Measurements from ENCODE around the gene MAP4K2. TPM values are rescaled to one million over a fixed set of nuclear protein-coding genes. Genes with fewer than 3 reads are reported as not detected.
A peak's percentile ranks its signal among the peaks of the same experiment; 100 is the strongest.

Gene MAP4K2
- total and polyA plus RNA-seq, 2 of the 4 experiments (the other 2 are of a cell fraction) = 11.7 to 16.6 TPM

GRCh38 chr11:64796757-64797541 is 6.1 kb downstream of the MAP4K2 start:
- no peak for ATAC-seq (ENCODE audit: low read depth)

More at GRCh38 chr11:64796757-64797541, 6.1 kb downstream of the MAP4K2 start:
- Histone ChIP-seq H3K79me1 (ENCODE audit: low read depth in 1 of 2, low read length in 2 of 2) (peaks cover 0 to 3% of the 10 kb centered on the region in 2 experiments; a peak in 1 of 4 replicates), H3K27ac (ENCODE audit: insufficient read depth, low read length) (no peak overlapping the region), H3K4me1 (ENCODE audit: control insufficient read depth, insufficient read depth, low read length) (no peaks in the 10 kb centered on the region), H3K4me2 (ENCODE audit: low read depth, low read length) (no peak overlapping the region), H3K4ac (ENCODE audit: low read depth, low read length) (no peak overlapping the region), H3K14ac (replicated peaks; ENCODE audit: low read depth, low read length) (no peak overlapping the region), H2BK15ac (ENCODE audit: low read depth, low read length) (no peak overlapping the region), H2BK20ac (ENCODE audit: low read depth, low read length) (no peak overlapping the region), H3K36me3 (ENCODE audit: control insufficient read depth, insufficient read depth, low read length) (peaks cover 24% of the 10 kb centered on the region), H2AK9ac (replicated peaks; ENCODE audit: low read depth, low read length, poor library complexity) (peak overlapping the region; percentile 8), H3K9ac (ENCODE audit: low read depth, low read length) (no peak overlapping the region), H3K27me3 (ENCODE audit: control insufficient read depth, insufficient read depth, low read length) (no peaks in the 10 kb centered on the region), H4K8ac (ENCODE audit: low read depth in 2 of 2, low read length in 2 of 2) (no peak overlapping the region), H4K5ac (ENCODE audit: low read depth, low read length) (no peak overlapping the region), H2BK5ac (ENCODE audit: low read depth, low read length, poor library complexity, severe bottlenecking) (no peak overlapping the region), H4K20me1 (ENCODE audit: insufficient read depth, low read length) (no peaks in the 10 kb centered on the region), H3K23ac (ENCODE audit: low read depth, low read length) (no peak overlapping the region), H2BK120ac (ENCODE audit: low read depth, low read length) (no peak overlapping the region), H3K18ac (ENCODE audit: low read depth, low read length) (no peak overlapping the region), H3K9me1 (ENCODE audit: insufficient read depth, low read length) (peaks cover 4% of the 10 kb centered on the region; the same call in 1 of the 2 replicates), H3K9me3 (ENCODE audit: control insufficient read depth, insufficient read depth, low read length) (no peaks in the 10 kb centered on the region), H2AFZ (replicated peaks; ENCODE audit: low read length, poor library complexity) (no peak overlapping the region), H3K56ac (ENCODE audit: extremely low read depth, insufficient read depth, low read length) (no peak overlapping the region), H4K91ac (ENCODE audit: insufficient read depth, low read depth, low read length) (no peak overlapping the region), H2AK5ac (ENCODE audit: low read depth, low read length) (no peak overlapping the region), H3K4me3 (ENCODE audit: insufficient read depth, low read depth, low read length) (no peak overlapping the region)
- POLR2A ChIA-PET (ENCODE audit: unreplicated experiment) = no interaction called here
- dilution Hi-C loops (cut with HindIII; ENCODE audit: low sequenced_read_pairs, unreplicated experiment) (no loop called here), intact Hi-C loops (cut with micrococcal nuclease) (no loop called here), in situ Hi-C loops (cut with MboI; ENCODE audit: low sequenced_read_pairs) (no loop called here)
- no TSS peak for BruUV-seq (replicated peaks)
- TF ChIP-seq CHD1 (IDR thresholded peaks at IDR 0.05; ENCODE audit: low read depth, low read length) (no peak), POLR2A (IDR thresholded peaks at IDR 0.05; ENCODE audit: low read depth, low read length) (no peak), RFX5 (IDR thresholded peaks at IDR 0.05; ENCODE audit: low read depth, low read length) (no peak), ELK1 (IDR thresholded peaks at IDR 0.05; ENCODE audit: borderline replicate concordance, low read depth, low read length) (no peak), MAZ (IDR thresholded peaks at IDR 0.05; ENCODE audit: borderline replicate concordance, low read depth, low read length) (no peak), FOS (IDR thresholded peaks at IDR 0.05; ENCODE audit: low read depth, low read length) (no peak), MAFK (IDR thresholded peaks at IDR 0.05; ENCODE audit: low read depth, low read length) (no peak), BHLHE40 (IDR thresholded peaks at IDR 0.05; ENCODE audit: low read depth, low read length) (no peak), NFE2L2 (IDR thresholded peaks at IDR 0.05; ENCODE audit: low read depth, low read length) (no peak), SMC3 (IDR thresholded peaks at IDR 0.05; ENCODE audit: low read depth, low read length) (no peak), RCOR1 (IDR thresholded peaks at IDR 0.05; ENCODE audit: insufficient replicate concordance, low read length) (no peak), MXI1 (IDR thresholded peaks at IDR 0.05; ENCODE audit: borderline replicate concordance, low read depth, low read length) (no peak), CEBPB (IDR thresholded peaks at IDR 0.05; ENCODE audit: low read depth, low read length) (no peak)
- TF ChIP-seq, protein P1, sequence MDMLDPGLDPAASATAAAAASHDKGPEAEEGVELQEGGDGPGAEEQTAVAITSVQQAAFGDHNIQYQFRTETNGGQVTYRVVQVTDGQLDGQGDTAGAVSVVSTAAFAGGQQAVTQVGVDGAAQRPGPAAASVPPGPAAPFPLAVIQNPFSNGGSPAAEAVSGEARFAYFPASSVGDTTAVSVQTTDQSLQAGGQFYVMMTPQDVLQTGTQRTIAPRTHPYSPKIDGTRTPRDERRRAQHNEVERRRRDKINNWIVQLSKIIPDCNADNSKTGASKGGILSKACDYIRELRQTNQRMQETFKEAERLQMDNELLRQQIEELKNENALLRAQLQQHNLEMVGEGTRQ (IDR thresholded peaks at IDR 0.05; ENCODE audit: low read depth, low read length) = no peak
- TF ChIP-seq, protein P2, sequence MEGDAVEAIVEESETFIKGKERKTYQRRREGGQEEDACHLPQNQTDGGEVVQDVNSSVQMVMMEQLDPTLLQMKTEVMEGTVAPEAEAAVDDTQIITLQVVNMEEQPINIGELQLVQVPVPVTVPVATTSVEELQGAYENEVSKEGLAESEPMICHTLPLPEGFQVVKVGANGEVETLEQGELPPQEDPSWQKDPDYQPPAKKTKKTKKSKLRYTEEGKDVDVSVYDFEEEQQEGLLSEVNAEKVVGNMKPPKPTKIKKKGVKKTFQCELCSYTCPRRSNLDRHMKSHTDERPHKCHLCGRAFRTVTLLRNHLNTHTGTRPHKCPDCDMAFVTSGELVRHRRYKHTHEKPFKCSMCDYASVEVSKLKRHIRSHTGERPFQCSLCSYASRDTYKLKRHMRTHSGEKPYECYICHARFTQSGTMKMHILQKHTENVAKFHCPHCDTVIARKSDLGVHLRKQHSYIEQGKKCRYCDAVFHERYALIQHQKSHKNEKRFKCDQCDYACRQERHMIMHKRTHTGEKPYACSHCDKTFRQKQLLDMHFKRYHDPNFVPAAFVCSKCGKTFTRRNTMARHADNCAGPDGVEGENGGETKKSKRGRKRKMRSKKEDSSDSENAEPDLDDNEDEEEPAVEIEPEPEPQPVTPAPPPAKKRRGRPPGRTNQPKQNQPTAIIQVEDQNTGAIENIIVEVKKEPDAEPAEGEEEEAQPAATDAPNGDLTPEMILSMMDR (conservative IDR thresholded peaks at IDR 0.05; ENCODE audit: low read depth, low read length) = no peak
- CTCF ChIA-PET = no interaction called here
- WGBS, 2 experiments (ENCODE audit: extremely low coverage in 2 of 2, insufficient read length in 1 of 2) = no CpG with 5 or more reads among the region's 19 CpGs
- DNase-seq = no peak

Measured in IMR-90 (cell line).